Endodermal cell (in vitro differentiated cells): ENCODE measurements around the gene TAF1L. TPM values are rescaled to one million over a fixed set of nuclear protein-coding genes. Genes with fewer than 3 reads are reported as not detected.

Experiments
- DNase-seq: peaks from one replicate; pipeline ENCODE4 v3.0.0-alpha.2; 2017
- H3K27ac ChIP-seq: 2 replicates; pipeline ENCODE4 v1.5.1; 2013; ENCODE audit warnings: mild to moderate bottlenecking, low read depth, low read length, moderate library complexity
- H3K27me3 ChIP-seq: 2 replicates; pipeline ENCODE4 v1.6.1; 2013; ENCODE audit warnings: mild to moderate bottlenecking, low read length, moderate library complexity; ENCODE audit not compliant: insufficient read depth, control insufficient read depth, poor library complexity, severe bottlenecking
- H3K36me3 ChIP-seq: 2 replicates; pipeline ENCODE4 v1.7.0; 2013; ENCODE audit warnings: mild to moderate bottlenecking, low read length, moderate library complexity; ENCODE audit not compliant: control insufficient read depth, insufficient read depth
- H3K4me1 ChIP-seq: one replicate; pipeline ENCODE4 v1.7.0; 2013; ENCODE audit warnings: low read length; ENCODE audit not compliant: control insufficient read depth, insufficient read depth
- H3K4me3 ChIP-seq: 2 replicates; pipeline ENCODE4 v1.5.1; 2013; ENCODE audit warnings: mild to moderate bottlenecking, low read length, moderate library complexity
- H3K9ac ChIP-seq: 2 replicates; pipeline ENCODE4 v1.6.1; 2013; ENCODE audit warnings: mild to moderate bottlenecking, low read length, moderate library complexity; ENCODE audit not compliant: poor library complexity, severe bottlenecking; ENCODE audit errors: extremely low read depth
- H3K9me3 ChIP-seq: 2 replicates; pipeline ENCODE4 v1.6.1; 2013; ENCODE audit warnings: mild to moderate bottlenecking, low read length, moderate library complexity; ENCODE audit not compliant: control insufficient read depth
- H3K27ac Mint-ChIP-seq: 2 replicates; pipeline ENCODE4 v1.8.0; 2020; ENCODE audit warnings: mixed read lengths
- H3K27me3 Mint-ChIP-seq: 2 replicates; pipeline ENCODE4 v1.8.0; 2021; ENCODE audit warnings: mild to moderate bottlenecking, mixed read lengths; ENCODE audit not compliant: insufficient read depth
- H3K36me3 Mint-ChIP-seq: 2 replicates; pipeline ENCODE4 v1.8.0; 2020; ENCODE audit warnings: low read depth, mixed read lengths
- H3K4me1 Mint-ChIP-seq: 2 replicates; pipeline ENCODE4 v1.8.0; 2020; ENCODE audit warnings: mixed read lengths
- H3K4me3 Mint-ChIP-seq: 2 replicates; pipeline ENCODE4 v1.8.0; 2020; ENCODE audit warnings: mild to moderate bottlenecking, moderate library complexity, mixed read lengths
- H3K9me3 Mint-ChIP-seq: 2 replicates; pipeline ENCODE4 v1.8.0; 2020; ENCODE audit warnings: mild to moderate bottlenecking, mixed read lengths
- WGBS, 2 experiments: methylation state at CpG; one replicate each; pipeline versions ENCODE4 v1.1.5 to v1.1.7; 2013; ENCODE audit warnings: missing lambda C conversion rate in 2 of 2, mixed read lengths in 1 of 2; ENCODE audit not compliant: insufficient coverage in 1 of 2, insufficient read length in 1 of 2; 5-methylcytosine and 5-hydroxymethylcytosine counted together
- long read RNA-seq, 4 experiments: library from polyadenylated mRNA in 2 of 4; library from RNA in 1 of 4; library from capped mRNA in 1 of 4; stranded (forward) in 3 of 4; unstranded in 1 of 4; transcript quantifications; one replicate each; pipeline ENCODE4 v2.0.0, GENCODE V29; 2020 to 2021; ENCODE audit warnings: inconsistent platforms in 1 of 4
- polyA plus RNA-seq, 2 experiments: library from polyadenylated mRNA; stranded (reverse); fragments of 50-300 nt; gene quantifications; one replicate each; pipeline ENCODE4 v1.2.3, GENCODE V29; 2013
- total RNA-seq, 2 donors: library from RNA; stranded (reverse); fragmentation: NEBNext Ultra II Directional in 1 of 2; extraction: Animal tissue kit (Norgen Biotek cat#: 25700) in 1 of 2; gene quantifications; 2 replicates in 1 of 2; 3 replicates in 1 of 2; pipeline ENCODE4 v1.2.1, GENCODE V29; 2021
- TF ChIP-seq, protein P1 (sequence below): fragments of 200-600 bp; sonication (generic); conservative IDR thresholded peaks from 2 replicates; pipeline ENCODE4 v1.5.0; 2021; ENCODE audit warnings: antibody characterized with exemption, mild to moderate bottlenecking

TAF1L gene, protein sequence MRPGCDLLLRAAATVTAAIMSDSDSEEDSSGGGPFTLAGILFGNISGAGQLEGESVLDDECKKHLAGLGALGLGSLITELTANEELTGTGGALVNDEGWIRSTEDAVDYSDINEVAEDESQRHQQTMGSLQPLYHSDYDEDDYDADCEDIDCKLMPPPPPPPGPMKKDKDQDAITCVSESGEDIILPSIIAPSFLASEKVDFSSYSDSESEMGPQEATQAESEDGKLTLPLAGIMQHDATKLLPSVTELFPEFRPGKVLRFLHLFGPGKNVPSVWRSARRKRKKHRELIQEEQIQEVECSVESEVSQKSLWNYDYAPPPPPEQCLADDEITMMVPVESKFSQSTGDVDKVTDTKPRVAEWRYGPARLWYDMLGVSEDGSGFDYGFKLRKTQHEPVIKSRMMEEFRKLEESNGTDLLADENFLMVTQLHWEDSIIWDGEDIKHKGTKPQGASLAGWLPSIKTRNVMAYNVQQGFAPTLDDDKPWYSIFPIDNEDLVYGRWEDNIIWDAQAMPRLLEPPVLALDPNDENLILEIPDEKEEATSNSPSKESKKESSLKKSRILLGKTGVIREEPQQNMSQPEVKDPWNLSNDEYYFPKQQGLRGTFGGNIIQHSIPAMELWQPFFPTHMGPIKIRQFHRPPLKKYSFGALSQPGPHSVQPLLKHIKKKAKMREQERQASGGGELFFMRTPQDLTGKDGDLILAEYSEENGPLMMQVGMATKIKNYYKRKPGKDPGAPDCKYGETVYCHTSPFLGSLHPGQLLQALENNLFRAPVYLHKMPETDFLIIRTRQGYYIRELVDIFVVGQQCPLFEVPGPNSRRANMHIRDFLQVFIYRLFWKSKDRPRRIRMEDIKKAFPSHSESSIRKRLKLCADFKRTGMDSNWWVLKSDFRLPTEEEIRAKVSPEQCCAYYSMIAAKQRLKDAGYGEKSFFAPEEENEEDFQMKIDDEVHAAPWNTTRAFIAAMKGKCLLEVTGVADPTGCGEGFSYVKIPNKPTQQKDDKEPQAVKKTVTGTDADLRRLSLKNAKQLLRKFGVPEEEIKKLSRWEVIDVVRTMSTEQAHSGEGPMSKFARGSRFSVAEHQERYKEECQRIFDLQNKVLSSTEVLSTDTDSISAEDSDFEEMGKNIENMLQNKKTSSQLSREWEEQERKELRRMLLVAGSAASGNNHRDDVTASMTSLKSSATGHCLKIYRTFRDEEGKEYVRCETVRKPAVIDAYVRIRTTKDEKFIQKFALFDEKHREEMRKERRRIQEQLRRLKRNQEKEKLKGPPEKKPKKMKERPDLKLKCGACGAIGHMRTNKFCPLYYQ (N-terminal part only)
- not detected for total RNA-seq
- polyA plus RNA-seq (2013, experiment 1 of 2): not detected
- polyA plus RNA-seq (2013, experiment 2 of 2): not detected
- long read RNA-seq, experiment 1: 0 reads
- long read RNA-seq, experiment 2: 0 reads
- long read RNA-seq, experiment 3: 0 reads
- long read RNA-seq, experiment 4: 0 reads

DNA sequence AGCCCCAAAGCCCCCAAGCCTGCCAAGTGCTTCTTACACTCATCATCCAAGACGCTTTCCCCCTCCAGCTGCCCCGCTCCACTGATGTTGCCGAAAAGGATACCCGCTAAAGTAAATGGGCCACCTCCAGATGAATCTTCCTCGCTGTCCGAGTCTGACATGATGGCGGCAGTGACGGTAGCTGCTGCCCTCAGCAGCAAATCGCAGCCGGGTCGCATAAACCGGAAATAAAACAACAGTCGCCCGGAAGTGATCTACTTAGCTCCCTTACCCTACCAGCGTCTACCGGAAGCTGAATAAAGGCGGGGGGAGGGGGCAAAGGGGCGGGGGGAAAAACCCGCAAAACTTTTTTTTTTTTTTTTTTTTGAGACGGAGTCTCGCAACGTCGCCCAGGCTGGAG, at the start of gene TAF1L:
TAF1L (minus strand) TSS at position 308 of the 400 bp plus-strand sequence; CDS start at position 218, 90 bp downstream.
- WGBS, 2 experiments: 95 to 100% methylated on average over 6 to 23 of the region's 23 CpGs
- Mint-ChIP-seq H3K9me3 (peaks cover 7% of the 10 kb centered on the region), H3K27ac (no peak within 1 kb of the TSS), H3K27me3 (peaks cover 2% of the 10 kb centered on the region), H3K4me1 (no peaks in the 10 kb centered on the region), H3K4me3 (no peak within 1 kb of the TSS), H3K36me3 (no peaks in the 10 kb centered on the region)
- TF ChIP-seq, protein P1, sequence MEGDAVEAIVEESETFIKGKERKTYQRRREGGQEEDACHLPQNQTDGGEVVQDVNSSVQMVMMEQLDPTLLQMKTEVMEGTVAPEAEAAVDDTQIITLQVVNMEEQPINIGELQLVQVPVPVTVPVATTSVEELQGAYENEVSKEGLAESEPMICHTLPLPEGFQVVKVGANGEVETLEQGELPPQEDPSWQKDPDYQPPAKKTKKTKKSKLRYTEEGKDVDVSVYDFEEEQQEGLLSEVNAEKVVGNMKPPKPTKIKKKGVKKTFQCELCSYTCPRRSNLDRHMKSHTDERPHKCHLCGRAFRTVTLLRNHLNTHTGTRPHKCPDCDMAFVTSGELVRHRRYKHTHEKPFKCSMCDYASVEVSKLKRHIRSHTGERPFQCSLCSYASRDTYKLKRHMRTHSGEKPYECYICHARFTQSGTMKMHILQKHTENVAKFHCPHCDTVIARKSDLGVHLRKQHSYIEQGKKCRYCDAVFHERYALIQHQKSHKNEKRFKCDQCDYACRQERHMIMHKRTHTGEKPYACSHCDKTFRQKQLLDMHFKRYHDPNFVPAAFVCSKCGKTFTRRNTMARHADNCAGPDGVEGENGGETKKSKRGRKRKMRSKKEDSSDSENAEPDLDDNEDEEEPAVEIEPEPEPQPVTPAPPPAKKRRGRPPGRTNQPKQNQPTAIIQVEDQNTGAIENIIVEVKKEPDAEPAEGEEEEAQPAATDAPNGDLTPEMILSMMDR: no peak
- Histone ChIP-seq H3K27me3 (peaks cover 5% of the 10 kb centered on the region), H3K9ac (no peak within 1 kb of the TSS), H3K27ac (no peak within 1 kb of the TSS), H3K36me3 (no peaks in the 10 kb centered on the region), H3K9me3 (no peaks in the 10 kb centered on the region), H3K4me1 (no peaks in the 10 kb centered on the region), H3K4me3 (no peak within 1 kb of the TSS)
- no peak for DNase-seq

DNA sequence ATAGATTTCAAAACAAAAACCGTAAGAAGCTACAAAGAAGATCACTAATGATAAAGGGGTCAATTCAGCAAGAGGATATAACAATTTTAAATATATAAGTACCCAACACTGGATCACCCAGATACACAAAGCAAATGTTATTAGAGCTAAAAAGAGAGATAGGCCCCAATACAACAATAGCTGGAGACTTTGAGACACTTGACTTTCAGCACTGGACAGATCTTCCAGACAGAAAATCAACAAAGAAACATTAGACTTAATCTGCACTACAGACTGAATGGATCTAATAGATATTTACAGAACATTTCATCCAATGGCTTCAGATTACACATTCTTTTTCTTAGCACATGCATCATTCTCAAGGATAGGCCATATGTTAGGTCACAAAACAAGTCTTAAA, 46.3 kb upstream of the TAF1L start:
- no CpG with 5 or more reads among the region's 1 CpG for WGBS, 2 experiments
- no peaks in the 10 kb centered on the region for H3K36me3 Mint-ChIP-seq
- H3K27ac Mint-ChIP-seq: no peak overlapping the region
- Histone ChIP-seq H3K36me3 (no peaks in the 10 kb centered on the region), H3K9me3 (peaks cover 13% of the 10 kb centered on the region), H3K9ac (no peak overlapping the region), H3K4me3 (no peak overlapping the region), H3K27ac (no peak overlapping the region), H3K4me1 (no peaks in the 10 kb centered on the region), H3K27me3 (no peaks in the 10 kb centered on the region)
- peaks cover 59% of the 10 kb centered on the region for H3K9me3 Mint-ChIP-seq
- H3K4me1 Mint-ChIP-seq: no peaks in the 10 kb centered on the region
- no peak for DNase-seq
- H3K27me3 Mint-ChIP-seq: peaks cover 3% of the 10 kb centered on the region
- TF ChIP-seq, protein P1: no peak
- no peak overlapping the region for H3K4me3 Mint-ChIP-seq

DNA sequence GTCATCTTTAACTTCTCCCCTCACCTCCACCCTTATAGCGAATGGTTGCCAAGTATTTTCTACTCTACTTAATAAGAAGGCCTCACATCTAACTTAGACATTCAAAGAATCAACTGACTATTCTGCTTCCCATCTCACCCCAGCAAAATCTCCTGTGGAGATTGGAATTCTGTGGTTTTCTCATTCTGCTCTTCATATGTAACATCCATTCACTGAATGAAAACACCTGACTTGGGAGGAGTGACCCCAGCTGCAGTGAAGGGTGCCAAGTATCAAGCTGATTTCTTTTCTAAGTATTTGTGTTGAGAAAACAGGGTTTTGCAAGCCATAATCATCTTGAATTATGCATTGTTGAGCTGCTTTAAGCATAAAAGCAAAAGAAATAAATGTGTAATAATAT, 42.5 kb upstream of the TAF1L start:
- TF ChIP-seq, protein P1: no peak
- Histone ChIP-seq H3K9ac (no peak overlapping the region), H3K27ac (no peak overlapping the region), H3K4me1 (no peaks in the 10 kb centered on the region), H3K4me3 (no peak overlapping the region), H3K27me3 (no peaks in the 10 kb centered on the region), H3K36me3 (no peaks in the 10 kb centered on the region), H3K9me3 (no peaks in the 10 kb centered on the region)
- Mint-ChIP-seq H3K4me1 (no peaks in the 10 kb centered on the region), H3K36me3 (no peaks in the 10 kb centered on the region), H3K9me3 (peaks cover 22% of the 10 kb centered on the region), H3K27me3 (no peaks in the 10 kb centered on the region), H3K27ac (no peak overlapping the region), H3K4me3 (no peak overlapping the region)
- WGBS, 2 experiments: 88 to 100% methylated on average over 1 of the region's 1 CpG
- no peak for DNase-seq
